Breast epithelium (tissue), 4 donors: Measurements from ENCODE around the gene PRDM5. TPM values are rescaled to one million over a fixed set of nuclear protein-coding genes. Genes with fewer than 3 reads are reported as not detected.

Source experiments
- DNase-seq, 2 donors: peaks; one replicate each; pipeline ENCODE4 v3.0.0-alpha.2; 2019; ENCODE audit warnings: low spot score in 2 of 2
- H3K27ac ChIP-seq, 2 donors: fragments of 200-600 bp; sonication (generic) in 1 of 2; one replicate each; pipeline ENCODE4 v1.5.1; 2016 to 2019; ENCODE audit warnings: mild to moderate bottlenecking in 1 of 2
- H3K27me3 ChIP-seq, 2 donors: fragments of 200-600 bp; sonication (generic) in 1 of 2; one replicate each; pipeline versions ENCODE4 v1.5.1 to v1.6.0; 2017 to 2019; ENCODE audit warnings: control low read depth in 1 of 2, mild to moderate bottlenecking in 1 of 2
- H3K36me3 ChIP-seq: fragments of 200-600 bp; one replicate; pipeline ENCODE4 v1.5.1; 2019
- H3K4me1 ChIP-seq, 2 donors: fragments of 200-600 bp; sonication (generic); one replicate each; pipeline ENCODE4 v1.5.1; 2016 to 2019; ENCODE audit warnings: control low read depth in 1 of 2
- H3K4me3 ChIP-seq, 3 donors: fragments of 200-600 bp; sonication (generic); 1 replicate in 2 of 3; 2 replicates in 1 of 3; pipeline ENCODE4 v1.5.1; 2016 to 2019; ENCODE audit warnings: mild to moderate bottlenecking in 3 of 3, moderate library complexity in 2 of 3
- H3K9me3 ChIP-seq, 2 donors: fragments of 200-600 bp; sonication (generic) in 1 of 2; one replicate each; pipeline ENCODE4 v1.5.1; 2016 to 2019; ENCODE audit warnings: control low read depth in 1 of 2
- CTCF ChIP-seq, 3 donors: fragments of 450-650 bp; IDR thresholded peaks; one replicate each; pipeline ENCODE4 v1.5.1; 2016 to 2017; ENCODE audit warnings: antibody characterized with exemption in 3 of 3, mild to moderate bottlenecking in 3 of 3, moderate library complexity in 3 of 3
- POLR2A ChIP-seq: fragments of 450-650 bp; IDR thresholded peaks from one replicate; pipeline ENCODE4 v1.6.1; 2016; ENCODE audit warnings: antibody characterized with exemption, mild to moderate bottlenecking, moderate library complexity
- POLR2AphosphoS5 ChIP-seq, 3 donors: sonication (generic); formaldehyde crosslinking; IDR thresholded peaks; one replicate each; pipeline ENCODE4 v1.6.1; 2017; ENCODE audit warnings: antibody characterized with exemption in 3 of 3
- intact Hi-C: fragments of 100-400 bp; cut with DNase I; formaldehyde crosslinking; loops from one replicate; pipeline ENCODE4 v1.15.1; 2023; ENCODE audit warnings: low total_unique reads
- total RNA-seq, 3 donors: library from RNA; depleted of rRNA; stranded (reverse); fragments of >200 nt; gene quantifications; one replicate each; pipeline ENCODE4 v1.1.0, GENCODE V29; 2016

Gene PRDM5
- 10 to 100 TPM; 14.4 to 27.5 (median 24.9) TPM for total RNA-seq

DNA sequence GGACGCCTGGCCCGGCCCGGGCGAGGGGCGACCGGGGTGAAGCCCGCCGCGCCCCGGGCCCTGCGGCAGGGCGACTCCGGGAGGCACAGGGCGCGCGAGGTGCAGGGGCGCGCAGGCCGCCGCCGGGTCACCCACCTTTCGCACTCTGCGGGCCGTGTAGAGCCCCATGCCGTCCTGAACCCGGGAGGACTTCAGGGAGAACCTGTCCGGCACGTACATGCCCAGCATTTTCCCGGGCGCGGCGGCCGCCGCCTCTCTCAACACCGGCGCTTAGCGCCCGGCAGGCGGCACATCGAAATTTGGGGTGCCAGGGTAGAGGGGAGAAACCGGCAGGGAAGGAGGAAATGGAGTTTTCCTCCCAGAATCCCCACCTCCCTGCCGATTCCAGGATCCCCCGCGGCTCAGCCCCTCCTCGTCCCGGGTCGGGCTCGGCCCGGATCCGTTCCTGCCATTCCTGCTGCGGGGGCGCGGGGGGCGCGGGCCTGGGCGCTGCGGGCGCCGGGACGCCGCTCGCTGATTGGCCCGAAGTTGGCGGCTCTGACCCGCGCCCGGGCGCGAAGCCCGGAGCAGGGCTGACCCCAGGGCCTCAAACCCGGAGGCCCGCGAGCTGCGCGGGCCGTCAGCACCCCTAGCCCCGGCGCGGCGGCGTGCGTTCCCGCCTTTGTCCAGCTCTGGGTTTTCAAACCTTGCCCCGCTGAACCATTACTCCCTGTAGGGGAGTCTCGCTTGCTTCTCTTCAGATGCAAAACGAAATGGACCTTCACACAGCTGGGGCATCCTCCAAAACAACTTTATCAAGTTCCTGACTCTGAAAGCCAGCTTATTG lies at the start of gene PRDM5:
Gene PRDM5, minus strand, starts transcription at position 346 of the 826 bp plus-strand sequence. Its CDS starts 118 bp downstream, at position 228.
- Histone ChIP-seq H3K27ac (peak within 1 kb of the TSS; percentile 87 to 97), H3K27me3 (no peaks in the 10 kb centered on the region), H3K36me3 (no peaks in the 10 kb centered on the region), H3K4me1 (no peaks in the 10 kb centered on the region), H3K9me3 (no peaks in the 10 kb centered on the region), H3K4me3 (peak within 1 kb of the TSS; percentile 72 to 88 (median 72))
- DNase-seq: peak; percentile 18 to 53
- TF ChIP-seq CTCF (IDR thresholded peaks at IDR 0.05) (peak in 1 of 3 donors; percentile 18), POLR2AphosphoS5 (IDR thresholded peaks at IDR 0.05) (no peak)
- intact Hi-C loops: no loop called here

DNA sequence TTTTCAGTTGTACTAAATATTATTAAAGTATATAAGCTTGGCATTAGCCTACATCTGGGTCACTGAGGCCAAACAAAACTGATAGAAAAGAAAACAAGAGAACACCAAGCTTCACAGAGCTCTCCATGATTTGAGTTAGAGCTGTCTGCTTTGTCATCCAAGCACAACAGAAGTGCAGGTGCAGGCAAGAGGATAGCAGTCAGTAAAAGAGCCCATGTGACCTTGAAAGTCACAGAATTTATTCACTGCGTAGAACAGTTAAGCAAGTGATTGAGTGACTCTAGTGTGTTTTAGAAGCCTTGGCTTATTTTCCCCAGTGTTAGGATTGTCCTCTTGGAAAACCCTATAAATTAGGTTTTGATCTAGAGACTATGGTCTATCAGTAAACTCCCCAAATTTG lies 49.4 kb upstream of the PRDM5 start:
- no peaks in the 10 kb centered on the region for H3K27me3 ChIP-seq
- no peaks in the 10 kb centered on the region for H3K36me3 ChIP-seq
- no peak overlapping the region for H3K27ac ChIP-seq
- intact Hi-C loops: no loop called here
- no peaks in the 10 kb centered on the region for H3K9me3 ChIP-seq
- no peaks in the 10 kb centered on the region for H3K4me1 ChIP-seq
- TF ChIP-seq POLR2AphosphoS5 (IDR thresholded peaks at IDR 0.05): no peak
- no peak for TF ChIP-seq POLR2A
- no peak overlapping the region for H3K4me3 ChIP-seq
- DNase-seq: no peak

GRCh38 chr4:120965938-120966337 lies 43.4 kb upstream of the PRDM5 start:
- Histone ChIP-seq H3K27me3 (no peaks in the 10 kb centered on the region), H3K36me3 (no peaks in the 10 kb centered on the region), H3K9me3 (no peaks in the 10 kb centered on the region), H3K4me1 (no peaks in the 10 kb centered on the region), H3K27ac (no peak overlapping the region), H3K4me3 (no peak overlapping the region)
- DNase-seq: no peak
- no peak for TF ChIP-seq POLR2A
- TF ChIP-seq CTCF (IDR thresholded peaks at IDR 0.05): no peak
- no peak for TF ChIP-seq POLR2AphosphoS5 (IDR thresholded peaks at IDR 0.05)
- intact Hi-C loops: no loop called here

DNA sequence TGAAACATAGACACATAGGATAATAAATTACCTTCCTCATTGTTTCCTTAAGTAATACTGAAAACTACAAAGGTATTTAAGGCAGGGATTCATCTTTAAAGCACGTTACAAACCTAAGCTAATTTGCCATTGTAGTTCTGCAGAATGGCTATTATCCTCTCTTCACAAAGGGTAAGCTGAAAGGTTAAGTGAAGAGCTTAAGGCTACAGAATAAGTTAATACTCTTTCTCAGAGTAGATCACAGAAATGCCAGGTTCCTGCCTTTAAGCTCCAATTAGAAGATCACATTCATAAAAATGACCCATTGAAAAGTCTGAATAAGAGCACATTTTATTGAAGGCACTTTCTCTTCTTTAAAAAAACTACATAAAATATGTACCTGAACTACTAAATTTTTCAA lies 42.1 kb upstream of the PRDM5 start:
- Histone ChIP-seq H3K9me3 (no peaks in the 10 kb centered on the region), H3K27ac (no peak overlapping the region), H3K4me1 (no peaks in the 10 kb centered on the region), H3K4me3 (no peak overlapping the region), H3K27me3 (no peaks in the 10 kb centered on the region), H3K36me3 (no peaks in the 10 kb centered on the region)
- no peak for DNase-seq
- TF ChIP-seq CTCF (IDR thresholded peaks at IDR 0.05): no peak
- TF ChIP-seq POLR2A: no peak
- no peak for TF ChIP-seq POLR2AphosphoS5 (IDR thresholded peaks at IDR 0.05)
- intact Hi-C loops: no loop called here

GRCh38 chr4:120963449-120963848 lies 40.9 kb upstream of the PRDM5 start:
- intact Hi-C loops: no loop called here
- no peak for TF ChIP-seq POLR2A
- TF ChIP-seq POLR2AphosphoS5 (IDR thresholded peaks at IDR 0.05): no peak
- no peak for TF ChIP-seq CTCF (IDR thresholded peaks at IDR 0.05)

More at GRCh38 chr4:120963449-120963848, 40.9 kb upstream of the PRDM5 start:
- DNase-seq: no peak
- no peak overlapping the region for H3K27ac ChIP-seq
- no peaks in the 10 kb centered on the region for H3K27me3 ChIP-seq
- H3K4me1 ChIP-seq: no peaks in the 10 kb centered on the region
- H3K9me3 ChIP-seq: no peaks in the 10 kb centered on the region
- H3K4me3 ChIP-seq: no peak overlapping the region
- no peaks in the 10 kb centered on the region for H3K36me3 ChIP-seq
